Measurements from ENCODE around the gene PROCA1. TPM values are rescaled to one million over a fixed set of nuclear protein-coding genes. Genes with fewer than 3 reads are reported as not detected.

The PROCA1 gene
- total RNA-seq, 1 donor from 2014 or later = 12.5 TPM

GRCh38 chr17:28726627-28727491 lies 15.2 kb upstream of the PROCA1 start:
- Mint-ChIP-seq H3K4me3 (peak overlapping the region; percentile 98), H3K27me3 (ENCODE audit: low read depth) (peaks cover 23% of the 10 kb centered on the region), H3K4me1 (peaks cover 61% of the 10 kb centered on the region), H3K27ac (ENCODE audit: unreplicated experiment) (peak overlapping the region; percentile 83), H3K36me3 (ENCODE audit: low read depth) (peaks cover 6% of the 10 kb centered on the region), H3K9me3 (no peaks in the 10 kb centered on the region)
- TF ChIP-seq CTCF (conservative IDR thresholded peaks at IDR 0.05) = peak; percentile 99
- DNase-seq (ENCODE audit: low read depth, low spot score) = peak; percentile 99

GRCh38 chr17:28726226-28726626 lies 14.5 kb upstream of the PROCA1 start, which contains the start of gene TLCD1:
Gene TLCD1 (minus strand): TSS chr17:28726233. CDS start chr17:28726097, 136 bp downstream.
- peaks cover 66% of the 10 kb centered on the region for H3K4me1 Mint-ChIP-seq
- DNase-seq (ENCODE audit: low read depth, low spot score) = peak; percentile 67
- TF ChIP-seq CTCF (conservative IDR thresholded peaks at IDR 0.05) = no peak
- peak within 1 kb of the TSS; percentile 83 for H3K27ac Mint-ChIP-seq (ENCODE audit: unreplicated experiment)
- peaks cover 23% of the 10 kb centered on the region for H3K27me3 Mint-ChIP-seq (ENCODE audit: low read depth)
- peaks cover 9% of the 10 kb centered on the region for H3K36me3 Mint-ChIP-seq (ENCODE audit: low read depth)
- peak within 1 kb of the TSS; percentile 100 for H3K4me3 Mint-ChIP-seq
- H3K9me3 Mint-ChIP-seq = no peaks in the 10 kb centered on the region

GRCh38 chr17:28725660-28726225 lies 14.1 kb upstream of the PROCA1 start:
- H3K9me3 Mint-ChIP-seq = no peaks in the 10 kb centered on the region
- peak; percentile 33 for DNase-seq (ENCODE audit: low read depth, low spot score)
- TF ChIP-seq CTCF (conservative IDR thresholded peaks at IDR 0.05) = no peak

GRCh38 chr17:28725166-28725659 lies 13.5 kb upstream of the PROCA1 start:
- peaks cover 76% of the 10 kb centered on the region for H3K4me1 Mint-ChIP-seq

More at GRCh38 chr17:28725660-28726225, 14.1 kb upstream of the PROCA1 start:
- Mint-ChIP-seq H3K27me3 (ENCODE audit: low read depth) (peaks cover 23% of the 10 kb centered on the region), H3K36me3 (ENCODE audit: low read depth) (peaks cover 12% of the 10 kb centered on the region), H3K4me3 (peak overlapping the region; percentile 100), H3K27ac (ENCODE audit: unreplicated experiment) (peak overlapping the region; percentile 70), H3K4me1 (peaks cover 71% of the 10 kb centered on the region)

More at GRCh38 chr17:28725166-28725659, 13.5 kb upstream of the PROCA1 start:
- DNase-seq (ENCODE audit: low read depth, low spot score) = no peak
- Mint-ChIP-seq H3K36me3 (ENCODE audit: low read depth) (peaks cover 18% of the 10 kb centered on the region), H3K4me3 (peak overlapping the region; percentile 100), H3K27ac (ENCODE audit: unreplicated experiment) (peak overlapping the region; percentile 70), H3K9me3 (no peaks in the 10 kb centered on the region), H3K27me3 (ENCODE audit: low read depth) (peaks cover 23% of the 10 kb centered on the region)
- peak; percentile 38 for TF ChIP-seq CTCF (conservative IDR thresholded peaks at IDR 0.05)
